GM12878 (cell line): Measurements from ENCODE around the gene SRPK2. TPM values are rescaled to one million over a fixed set of nuclear protein-coding genes. Genes with fewer than 3 reads are reported as not detected.

Experiments
- ATAC-seq: fragments of 200-7000 bp; cut with Tn5 transposase; 3 replicates; pipeline ENCODE4 v1.9.1; 2020; ENCODE audit warnings: mild to moderate bottlenecking, moderate library complexity
- BruUV-seq: library from RNA; stranded (reverse); fragments of 400-500 nt; replicated peaks from 2 replicates; lab custom pipeline; 2021; lab: Mats Ljungman, UMichigan
- CTCF ChIA-PET: fragments of 300-600 bp; sonication (Branson Sonifier 250); formaldehyde crosslinking; extraction: SDS; loops from one replicate; lab custom pipeline; 2021; ENCODE audit warnings: inconsistent platforms; lab: Yijun Ruan, JAX
- POLR2A ChIA-PET: fragments of 350-600 bp; formaldehyde crosslinking; extraction: SDS; loops from one replicate; lab custom pipeline; 2021; ENCODE audit warnings: inconsistent platforms; lab: Charles Lee
- RAD21 ChIA-PET: fragments of 300-600 bp; sonication (Branson Sonifier 250); formaldehyde crosslinking; loops from one replicate; lab custom pipeline; 2023; ENCODE audit warnings: antibody characterized with exemption; ENCODE audit not compliant: unreplicated experiment; lab: Charles Lee
- SMC1A ChIA-PET: fragments of 300-600 bp; sonication (Branson Sonifier 250); formaldehyde crosslinking; loops from one replicate; lab custom pipeline; 2023; ENCODE audit not compliant: unreplicated experiment, uncharacterized antibody; lab: Charles Lee
- DNase-seq: peaks from one replicate; pipeline ENCODE4 v3.0.0-alpha.2; 2011; ENCODE audit warnings: low read depth, low spot score
- FAIRE-seq: peaks from 3 replicates; lab custom pipeline; 2011; peaks lifted over from hg19 to GRCh38; lab: Jason Lieb, UNC
- H2AFZ ChIP-seq: 2 replicates; pipeline ENCODE4 v1.6.0; 2011; ENCODE audit warnings: low read depth, low read length, control low read depth; ENCODE audit not compliant: control insufficient read depth
- H3K27ac ChIP-seq: 2 replicates; pipeline ENCODE4 v1.5.1; 2011; ENCODE audit warnings: control low read depth; ENCODE audit not compliant: control insufficient read depth, insufficient read depth
- H3K27me3 ChIP-seq, 2 experiments: replicated peaks in 1 of 2; 2 replicates each; pipeline versions ENCODE4 v1.6.0 to v1.6.1; 2011; ENCODE audit warnings: low read length in 1 of 2; ENCODE audit not compliant: control insufficient read depth in 2 of 2, insufficient read depth in 2 of 2
- H3K36me3 ChIP-seq, 2 experiments: 2 replicates each; pipeline ENCODE4 v1.5.1; 2011; ENCODE audit warnings: low read length in 1 of 2; ENCODE audit not compliant: control insufficient read depth in 2 of 2, insufficient read depth in 2 of 2
- H3K4me1 ChIP-seq: 2 replicates; pipeline ENCODE4 v1.6.1; 2011; ENCODE audit warnings: mild to moderate bottlenecking, low read length, moderate library complexity, mixed read lengths; ENCODE audit not compliant: control insufficient read depth, insufficient read depth
- H3K4me2 ChIP-seq: 2 replicates; pipeline ENCODE4 v1.6.0; 2011; ENCODE audit warnings: control low read depth; ENCODE audit not compliant: control insufficient read depth, insufficient read depth
- H3K4me3 ChIP-seq: fragments of 200-600 bp; sonication (generic); 2 replicates; pipeline ENCODE4 v1.5.1; 2016
- H3K79me2 ChIP-seq: 2 replicates; pipeline ENCODE4 v1.6.0; 2011; ENCODE audit warnings: low read length; ENCODE audit not compliant: control insufficient read depth, insufficient read depth
- H3K9ac ChIP-seq: 2 replicates; pipeline ENCODE4 v1.8.0; 2011; ENCODE audit warnings: low read length, control low read depth, mixed read lengths; ENCODE audit not compliant: control insufficient read depth, insufficient read depth
- H3K9me3 ChIP-seq: replicated peaks from 3 replicates; pipeline ENCODE4 v1.5.1; 2011; ENCODE audit warnings: mild to moderate bottlenecking, low read length; ENCODE audit not compliant: control insufficient read depth, insufficient read depth
- H4K20me1 ChIP-seq: 2 replicates; pipeline ENCODE4 v1.6.0; 2011; ENCODE audit not compliant: control insufficient read depth, insufficient read depth
- BACH1 ChIP-seq: fragments of 450-650 bp; IDR thresholded peaks from 2 replicates; pipeline ENCODE4 v1.6.1; 2017; ENCODE audit warnings: mild to moderate bottlenecking, borderline replicate concordance
- BCL11A ChIP-seq: IDR thresholded peaks from 2 replicates; pipeline ENCODE4 v1.6.1; 2011; ENCODE audit warnings: low read depth, low read length
- BHLHE40 ChIP-seq, 2 experiments: fragments of 450-650 bp in 1 of 2; IDR thresholded peaks; 2 replicates each; pipeline ENCODE4 v1.6.1; 2011 to 2017; ENCODE audit warnings: low read depth in 2 of 2, borderline replicate concordance in 1 of 2, improper control_type of control experiment in 1 of 2, low read length in 1 of 2, mild to moderate bottlenecking in 1 of 2
- BRCA1 ChIP-seq: IDR thresholded peaks from 2 replicates; pipeline ENCODE4 v1.6.1; 2011; ENCODE audit warnings: low read depth, low read length, improper control_type of control experiment
- CEBPB ChIP-seq, 2 experiments: fragments of 150-350 bp in 1 of 2; IDR thresholded peaks; 2 replicates each; pipeline ENCODE4 v1.6.1; 2012 to 2014; ENCODE audit warnings: low read depth in 2 of 2, low read length in 2 of 2, borderline replicate concordance in 1 of 2, inconsistent platforms in 1 of 2
- CHD1 ChIP-seq: IDR thresholded peaks from 2 replicates; pipeline ENCODE4 v1.6.1; 2012; ENCODE audit warnings: low read depth, low read length, improper control_type of control experiment
- FOXM1 ChIP-seq: IDR thresholded peaks from 2 replicates; pipeline ENCODE4 v1.6.1; 2012; ENCODE audit warnings: low read depth, mild to moderate bottlenecking, inconsistent platforms, low read length, moderate library complexity
- GABPA ChIP-seq: IDR thresholded peaks from 2 replicates; pipeline ENCODE4 v1.6.1; 2014; ENCODE audit warnings: antibody characterized with exemption, low read depth, mild to moderate bottlenecking, inconsistent platforms
- GATAD2B ChIP-seq: fragments of 450-650 bp; conservative IDR thresholded peaks from 2 replicates; pipeline ENCODE4 v1.6.1; 2017; ENCODE audit warnings: low read depth, mild to moderate bottlenecking, moderate library complexity
- HDAC6 ChIP-seq: fragments of 200-600 bp; sonication (generic); IDR thresholded peaks from one replicate; pipeline ENCODE4 v1.8.0; 2017; ENCODE audit warnings: antibody characterized with exemption; ENCODE audit not compliant: unreplicated experiment
- IKZF1 ChIP-seq: fragments of 450-650 bp; conservative IDR thresholded peaks from 2 replicates; pipeline ENCODE4 v1.6.1; 2017; ENCODE audit warnings: antibody characterized with exemption, mild to moderate bottlenecking
- IRF4 ChIP-seq: IDR thresholded peaks from 2 replicates; pipeline ENCODE4 v1.6.1; 2011; ENCODE audit warnings: low read depth, low read length
- KAT2A ChIP-seq: conservative IDR thresholded peaks from 2 replicates; pipeline ENCODE4 v1.6.1; 2011; ENCODE audit warnings: low read depth, low read length; ENCODE audit not compliant: control insufficient read depth
- MEF2A ChIP-seq: IDR thresholded peaks from 2 replicates; pipeline ENCODE4 v1.6.1; 2011; ENCODE audit warnings: low read depth, mild to moderate bottlenecking, low read length, moderate library complexity; ENCODE audit not compliant: insufficient read depth
- NR2C1 ChIP-seq: fragments of 450-650 bp; IDR thresholded peaks from 2 replicates; pipeline ENCODE4 v1.6.1; 2017; ENCODE audit warnings: antibody characterized with exemption, mild to moderate bottlenecking, moderate library complexity
- NRF1 ChIP-seq: conservative IDR thresholded peaks from 2 replicates; pipeline ENCODE4 v1.6.1; 2011; ENCODE audit warnings: mild to moderate bottlenecking, low read depth, low read length, improper control_type of control experiment
- PAX5 ChIP-seq: IDR thresholded peaks from 2 replicates; pipeline ENCODE4 v1.6.1; 2011; ENCODE audit warnings: low read depth, low read length, borderline replicate concordance
- RAD51 ChIP-seq: fragments of 450-650 bp; IDR thresholded peaks from 2 replicates; pipeline ENCODE4 v1.6.1; 2016; ENCODE audit warnings: moderate library complexity, mild to moderate bottlenecking, inconsistent platforms
- SP1 ChIP-seq: IDR thresholded peaks from one replicate; pipeline ENCODE4 v1.6.1; 2011; ENCODE audit warnings: low read depth, low read length
- ZBED1 ChIP-seq: IDR thresholded peaks from 2 replicates; pipeline ENCODE4 v1.6.1; 2016; ENCODE audit warnings: borderline replicate concordance
- WGBS: methylation state at CpG from one replicate; pipeline ENCODE4 v1.1.6; 2016; ENCODE audit warnings: low lambda C conversion rate; ENCODE audit not compliant: insufficient replicate concordance, insufficient coverage; ENCODE audit errors: missing lambda C conversion rate; 5-methylcytosine and 5-hydroxymethylcytosine counted together
- in situ Hi-C: fragments of 300-500 bp; cut with MboI; formaldehyde crosslinking; loops from 9 replicates; pipeline ENCODE4 v1.14.3; 2018; ENCODE audit warnings: mixed read lengths
- intact Hi-C: fragments of 100-400 bp; cut with micrococcal nuclease; formaldehyde crosslinking; loops from one replicate; pipeline ENCODE4 v1.14.2; 2022; ENCODE audit not compliant: unreplicated experiment
- polyA plus RNA-seq, 11 experiments: library from polyadenylated mRNA; depleted of rRNA in 4 of 11; unstranded in 6 of 11; stranded (reverse) in 5 of 11; fragments of >200 nt; fragmentation: Nextera tagmentation in 4 of 11; fragmentation: Illumina TruSeq in 1 of 11; extraction: Ambion mirVana in 4 of 11; extraction: Trizol in 1 of 11; gene quantifications; 1 replicate in 1 of 11; 2 replicates in 10 of 11; pipeline versions ENCODE4 v1.2.1 to v1.2.3, GENCODE V29; 2011 to 2016; ENCODE audit warnings: inconsistent platforms in 2 of 11, missing spikeins in 2 of 11, low read depth in 1 of 11
- total RNA-seq, 4 experiments: library from RNA; depleted of rRNA in 3 of 4; stranded (reverse); fragments of >200 nt in 3 of 4; fragmentation: Illumina TruSeq in 1 of 4; extraction: Trizol in 1 of 4; gene quantifications; 2 replicates each; pipeline versions ENCODE4 v1.2.1 to v1.2.3, GENCODE V29; 2013 to 2021
- TF ChIP-seq, protein P1 (sequence below): fragments of 150-350 bp; IDR thresholded peaks from 2 replicates; pipeline ENCODE4 v1.6.1; 2014; ENCODE audit warnings: mild to moderate bottlenecking, low read depth, low read length
- TF ChIP-seq, protein P2 (sequence below): fragments of 450-650 bp; IDR thresholded peaks from 2 replicates; pipeline ENCODE4 v1.6.1; 2018; ENCODE audit warnings: mild to moderate bottlenecking, low read depth, moderate library complexity; ENCODE audit not compliant: partially characterized antibody

SRPK2 gene
- total and polyA plus RNA-seq, 10 of the 15 experiments (the other 5 are each of a cell fraction or from before 2014, with no cell fraction given): 13.2 to 32.8 (median 24.5) TPM

DNA sequence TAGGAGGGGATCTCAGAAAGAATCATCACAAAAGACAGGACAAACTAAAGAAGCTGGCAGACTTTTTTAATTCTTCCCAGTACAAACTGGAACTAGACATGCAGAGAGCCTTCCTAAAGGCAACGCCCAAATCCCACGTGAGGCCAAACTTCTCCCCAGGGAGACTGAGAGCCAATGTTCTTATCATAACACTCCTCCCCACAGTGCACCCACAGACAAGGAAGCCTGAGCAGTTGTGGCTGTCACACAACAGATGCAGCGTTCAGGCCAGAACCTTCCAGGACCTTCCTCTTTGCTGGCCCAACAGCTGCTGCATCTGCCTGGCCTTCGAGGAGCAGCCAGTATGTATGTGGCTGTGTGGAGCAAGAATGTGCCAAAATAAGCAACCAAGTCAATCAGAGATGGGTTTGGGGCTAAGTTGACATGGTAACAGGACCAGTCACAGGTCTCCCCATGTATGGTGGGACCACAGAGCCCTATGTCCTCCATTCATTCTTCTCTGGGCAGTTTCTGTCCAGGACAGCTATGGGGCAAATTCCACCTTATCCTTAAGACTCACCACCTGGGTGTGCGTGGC lies 34.9 kb downstream of the SRPK2 start:
- Histone ChIP-seq H2AFZ (peak overlapping the region; percentile 51), H3K27ac (peak overlapping the region; percentile 46), H3K4me1 (peaks cover 43% of the 10 kb centered on the region), H3K36me3 (no peaks in the 10 kb centered on the region), H3K4me3 (no peak overlapping the region), H4K20me1 (no peaks in the 10 kb centered on the region), H3K4me2 (peak overlapping the region; percentile 51), H3K79me2 (peaks cover 26% of the 10 kb centered on the region), H3K9me3 (no peaks in the 10 kb centered on the region), H3K9ac (peak overlapping the region; percentile 32), H3K27me3 (no peaks in the 10 kb centered on the region)
- intact Hi-C loops: loop anchor here (5.0 kb wide), 1 partner anchor 33 kb away; the partner anchor contains the start of gene SRPK2
- DNase-seq (no peak), FAIRE-seq (no peak), ATAC-seq (peak; percentile 49)
- WGBS: 10% methylated on average over 5 of the region's 5 CpGs
- ChIA-PET POLR2A (interaction anchor here (1.8 to 2.9 kb wide), 3 partner anchors 8 to 34 kb away, joined by 5 to 11 read pairs (median 5); no protein-coding TSS in a partner anchor), RAD21 (interaction anchor here (0.6 to 3.6 kb wide), 8 partner anchors 8 to 462 kb away, joined by 3 to 9 read pairs (median 4); partner anchors contain the start of gene RINT1), SMC1A (interaction anchor here (0.6 to 1.6 kb wide), 7 partner anchors 11 to 458 kb away, joined by 3 to 5 read pairs (median 3); partner anchors contain the start of gene RINT1), CTCF (no interaction called here)
- in situ Hi-C loops: no loop called here
- BruUV-seq: no TSS peak
- TF ChIP-seq ZBED1 (no peak), SP1 (no peak), BCL11A (no peak), KAT2A (no peak), CEBPB (IDR thresholded peaks at IDR 0.05; ENCODE audit: borderline replicate concordance in 1 of 2, low read depth in 2 of 2, low read length in 2 of 2) (no peak), BACH1 (no peak), GABPA (no peak), NR2C1 (no peak), CHD1 (no peak), IKZF1 (0 out of 2 replicates have a peak, but pooled peaks have one; percentile 26), FOXM1 (no peak), MEF2A (no peak), BHLHE40 (IDR thresholded peaks at IDR 0.05; ENCODE audit: borderline replicate concordance in 1 of 2, low read depth in 2 of 2, low read length in 1 of 2) (peak; percentile 11 to 37; a peak in 1 of 4 replicates), PAX5 (no peak), NRF1 (no peak), IRF4 (no peak), GATAD2B (no peak), RAD51 (peak; percentile 47; the same call in 1 of the 2 replicates), HDAC6 (no peak), BRCA1 (no peak)
- TF ChIP-seq, protein P1, sequence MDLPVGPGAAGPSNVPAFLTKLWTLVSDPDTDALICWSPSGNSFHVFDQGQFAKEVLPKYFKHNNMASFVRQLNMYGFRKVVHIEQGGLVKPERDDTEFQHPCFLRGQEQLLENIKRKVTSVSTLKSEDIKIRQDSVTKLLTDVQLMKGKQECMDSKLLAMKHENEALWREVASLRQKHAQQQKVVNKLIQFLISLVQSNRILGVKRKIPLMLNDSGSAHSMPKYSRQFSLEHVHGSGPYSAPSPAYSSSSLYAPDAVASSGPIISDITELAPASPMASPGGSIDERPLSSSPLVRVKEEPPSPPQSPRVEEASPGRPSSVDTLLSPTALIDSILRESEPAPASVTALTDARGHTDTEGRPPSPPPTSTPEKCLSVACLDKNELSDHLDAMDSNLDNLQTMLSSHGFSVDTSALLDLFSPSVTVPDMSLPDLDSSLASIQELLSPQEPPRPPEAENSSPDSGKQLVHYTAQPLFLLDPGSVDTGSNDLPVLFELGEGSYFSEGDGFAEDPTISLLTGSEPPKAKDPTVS: peak; percentile 93
- TF ChIP-seq, protein P2, sequence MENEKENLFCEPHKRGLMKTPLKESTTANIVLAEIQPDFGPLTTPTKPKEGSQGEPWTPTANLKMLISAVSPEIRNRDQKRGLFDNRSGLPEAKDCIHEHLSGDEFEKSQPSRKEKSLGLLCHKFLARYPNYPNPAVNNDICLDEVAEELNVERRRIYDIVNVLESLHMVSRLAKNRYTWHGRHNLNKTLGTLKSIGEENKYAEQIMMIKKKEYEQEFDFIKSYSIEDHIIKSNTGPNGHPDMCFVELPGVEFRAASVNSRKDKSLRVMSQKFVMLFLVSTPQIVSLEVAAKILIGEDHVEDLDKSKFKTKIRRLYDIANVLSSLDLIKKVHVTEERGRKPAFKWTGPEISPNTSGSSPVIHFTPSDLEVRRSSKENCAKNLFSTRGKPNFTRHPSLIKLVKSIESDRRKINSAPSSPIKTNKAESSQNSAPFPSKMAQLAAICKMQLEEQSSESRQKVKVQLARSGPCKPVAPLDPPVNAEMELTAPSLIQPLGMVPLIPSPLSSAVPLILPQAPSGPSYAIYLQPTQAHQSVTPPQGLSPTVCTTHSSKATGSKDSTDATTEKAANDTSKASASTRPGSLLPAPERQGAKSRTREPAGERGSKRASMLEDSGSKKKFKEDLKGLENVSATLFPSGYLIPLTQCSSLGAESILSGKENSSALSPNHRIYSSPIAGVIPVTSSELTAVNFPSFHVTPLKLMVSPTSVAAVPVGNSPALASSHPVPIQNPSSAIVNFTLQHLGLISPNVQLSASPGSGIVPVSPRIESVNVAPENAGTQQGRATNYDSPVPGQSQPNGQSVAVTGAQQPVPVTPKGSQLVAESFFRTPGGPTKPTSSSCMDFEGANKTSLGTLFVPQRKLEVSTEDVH: no peak
